Umbilical cord (tissue), 2 donors: ENCODE measurements around the gene EEF1AKMT1. TPM values are rescaled to one million over a fixed set of nuclear protein-coding genes. Genes with fewer than 3 reads are reported as not detected.

Experiments
- DNase-seq: peaks from one replicate; pipeline ENCODE4 v3.0.0-alpha.2; 2015; ENCODE audit warnings: low spot score
- total RNA-seq: library from RNA; depleted of rRNA; stranded (reverse); fragments of >200 nt; gene quantifications from one replicate; pipeline ENCODE4 v1.2.3, GENCODE V29; 2014; ENCODE audit warnings: low replicate concordance; ENCODE audit not compliant: insufficient read depth

Gene EEF1AKMT1
- total RNA-seq, result 20.9 TPM

- peak; percentile 96 for DNase-seq
Measured at GRCh38 chr13:20773194-20774080, at the start of gene EEF1AKMT1. EEF1AKMT1 (minus strand) TSS chr13:20773961; CDS start chr13:20757598, 16,363 bp downstream.

GRCh38 chr13:20823071-20823470 lies 49.3 kb upstream of the EEF1AKMT1 start:
- no peak for DNase-seq

- DNase-seq, result no peak
Measured at GRCh38 chr13:20822406-20822805, 48.6 kb upstream of the EEF1AKMT1 start.

- DNase-seq, result no peak
Measured at GRCh38 chr13:20819715-20820114, 46.0 kb upstream of the EEF1AKMT1 start.

GRCh38 chr13:20815464-20815863 lies 41.7 kb upstream of the EEF1AKMT1 start:
- no peak for DNase-seq

- DNase-seq, result peak; percentile 91
Measured at GRCh38 chr13:20814224-20814910, 40.6 kb upstream of the EEF1AKMT1 start.

- DNase-seq, result no peak
Measured at GRCh38 chr13:20812890-20813289, 39.1 kb upstream of the EEF1AKMT1 start.

- DNase-seq, result no peak
Measured at GRCh38 chr13:20810808-20811207, 37.0 kb upstream of the EEF1AKMT1 start.

GRCh38 chr13:20808874-20809273 lies 35.1 kb upstream of the EEF1AKMT1 start:
- no peak for DNase-seq

- DNase-seq, result no peak
Measured at GRCh38 chr13:20803180-20803965, 29.6 kb upstream of the EEF1AKMT1 start.

- no peak for DNase-seq
Measured at GRCh38 chr13:20801707-20802106, 27.9 kb upstream of the EEF1AKMT1 start.

GRCh38 chr13:20799726-20800416 lies 26.1 kb upstream of the EEF1AKMT1 start:
- no peak for DNase-seq

GRCh38 chr13:20798027-20798426 lies 24.3 kb upstream of the EEF1AKMT1 start:
- no peak for DNase-seq

GRCh38 chr13:20796791-20797508 lies 23.2 kb upstream of the EEF1AKMT1 start:
- no peak for DNase-seq

GRCh38 chr13:20789665-20790064 lies 15.9 kb upstream of the EEF1AKMT1 start:
- DNase-seq, result no peak

GRCh38 chr13:20788312-20788711 lies 14.6 kb upstream of the EEF1AKMT1 start:
- no peak for DNase-seq

GRCh38 chr13:20787180-20787579 lies 13.4 kb upstream of the EEF1AKMT1 start:
- no peak for DNase-seq

- no peak for DNase-seq
Measured at GRCh38 chr13:20782116-20782708, 8.5 kb upstream of the EEF1AKMT1 start.

- no peak for DNase-seq
Measured at GRCh38 chr13:20780317-20780716, 6.6 kb upstream of the EEF1AKMT1 start.

- no peak for DNase-seq
Measured at GRCh38 chr13:20779405-20779804, 5.6 kb upstream of the EEF1AKMT1 start.
